HEK293T (cell line): Measurements from ENCODE around the gene TRPV4.

Experiments
- BHLHE40 ChIP-seq: fragments of 450-650 bp; IDR thresholded peaks from 2 replicates; pipeline ENCODE4 v1.6.1; 2016; ENCODE audit warnings: mild to moderate bottlenecking, moderate library complexity, borderline replicate concordance
- LEF1 ChIP-seq: fragments of 450-650 bp; IDR thresholded peaks from 2 replicates; pipeline ENCODE4 v1.6.1; 2017; ENCODE audit warnings: mild to moderate bottlenecking, borderline replicate concordance

- TF ChIP-seq LEF1 = no peak
- TF ChIP-seq BHLHE40 = no peak
Observed at GRCh38 chr12:109741286-109741969, 91.8 kb downstream of the TRPV4 start.
